ENCODE data around the gene ADIG.

Gene ADIG

DNA sequence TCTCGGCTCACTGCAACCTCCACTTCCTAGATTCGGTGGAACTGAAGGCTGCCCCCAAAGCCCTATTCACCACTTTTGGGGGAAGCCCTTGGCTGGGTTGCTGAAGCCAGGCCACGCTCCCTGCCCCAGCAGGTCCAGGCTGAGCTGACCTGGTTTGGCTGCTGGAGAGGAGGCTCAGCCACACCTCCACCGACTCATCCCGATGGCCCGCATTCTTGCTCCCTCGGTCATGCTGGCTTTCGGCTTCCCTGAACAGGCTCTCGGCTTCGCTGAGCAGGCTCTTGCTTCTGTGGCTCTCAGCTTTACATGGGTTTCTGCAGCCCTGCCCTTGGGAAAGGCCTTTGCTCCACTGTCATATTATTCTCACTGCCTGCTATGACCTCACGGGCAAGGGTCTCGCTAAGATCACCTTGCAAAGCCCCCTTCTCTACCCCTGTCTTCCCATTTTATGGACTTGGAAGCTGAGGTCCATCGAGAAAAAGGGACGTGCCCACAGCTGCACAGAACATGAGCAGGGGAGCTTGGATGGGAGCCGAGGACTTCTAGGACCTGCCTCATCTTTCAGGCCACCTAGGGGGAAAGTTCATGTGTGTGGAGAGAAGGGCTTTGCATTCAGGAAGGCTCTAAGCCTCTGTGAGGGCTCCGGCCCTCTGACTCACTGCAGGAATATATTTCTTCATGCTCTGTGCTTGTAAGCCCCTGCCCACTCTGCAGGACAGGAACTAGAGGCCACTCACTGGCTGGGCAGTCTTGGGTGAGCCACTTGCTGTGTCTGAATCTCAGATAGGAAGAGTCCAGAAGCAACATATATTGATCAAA, 36.2 kb downstream of the ADIG start:
- POLR2A ChIA-PET: no interaction called here
- CTCF ChIA-PET: interaction anchor here (1.1 to 1.6 kb wide), 3 partner anchors 12 to 28 kb away, joined by 4 read pairs; no protein-coding TSS in a partner anchor
- TF ChIP-seq CTCF (IDR thresholded peaks at IDR 0.05; ENCODE audit: control extremely low read depth, extremely low read depth, low read depth, missing control alignments): no peak
- no peak for DNase-seq (ENCODE audit: extremely low spot score)

DNA sequence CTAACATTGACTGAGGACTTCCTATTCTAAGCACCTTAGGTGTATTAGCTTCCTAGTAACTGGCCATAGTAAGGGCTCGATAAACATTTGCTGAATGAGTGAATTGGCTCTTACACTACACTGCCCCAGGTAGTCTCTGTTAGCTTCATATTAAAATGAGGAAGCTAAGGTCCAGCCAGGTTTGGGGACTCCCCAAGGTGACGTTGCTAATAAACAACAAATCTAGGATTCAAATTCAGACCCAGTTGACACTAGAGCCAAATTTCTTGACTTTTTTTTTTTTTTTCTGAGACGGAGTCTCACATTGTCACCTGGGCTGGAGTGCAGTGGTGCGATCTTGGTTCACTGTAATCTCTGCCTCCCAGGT, 36.8 kb downstream of the ADIG start:
- DNase-seq (ENCODE audit: extremely low spot score): no peak
- ChIA-PET CTCF (interaction anchor here (1.1 to 1.6 kb wide), 3 partner anchors 12 to 28 kb away, joined by 4 read pairs; no protein-coding TSS in a partner anchor), POLR2A (no interaction called here)
- TF ChIP-seq CTCF (IDR thresholded peaks at IDR 0.05; ENCODE audit: control extremely low read depth, extremely low read depth, low read depth, missing control alignments): no peak

DNA sequence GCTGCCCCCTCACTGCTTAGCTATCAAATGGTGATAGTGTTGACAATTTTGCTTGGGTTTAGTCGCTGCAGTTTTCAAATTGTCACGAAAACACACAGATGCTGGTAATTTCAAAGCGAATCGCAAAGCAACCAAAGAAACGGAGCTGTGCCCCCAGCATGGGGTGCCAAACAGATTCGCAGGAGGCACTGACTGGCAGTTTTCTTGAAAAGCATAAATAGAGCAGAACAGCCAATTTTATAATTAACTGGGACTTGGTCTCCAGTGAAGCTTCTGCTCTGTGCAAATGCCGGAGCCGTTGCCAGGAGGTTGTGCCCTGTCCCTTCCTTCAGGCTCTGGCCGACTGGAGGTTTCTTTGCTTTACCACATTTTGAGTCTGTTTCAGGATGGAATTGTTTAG, 39.4 kb downstream of the ADIG start:
- ChIA-PET POLR2A (no interaction called here), CTCF (interaction anchor here (0.7 to 3.4 kb wide), 4 partner anchors 13 to 170 kb away, joined by 3 to 13 read pairs (median 4); no protein-coding TSS in a partner anchor)
- no peak for TF ChIP-seq CTCF (IDR thresholded peaks at IDR 0.05; ENCODE audit: control extremely low read depth, extremely low read depth, low read depth, missing control alignments)
- no peak for DNase-seq (ENCODE audit: extremely low spot score)

DNA sequence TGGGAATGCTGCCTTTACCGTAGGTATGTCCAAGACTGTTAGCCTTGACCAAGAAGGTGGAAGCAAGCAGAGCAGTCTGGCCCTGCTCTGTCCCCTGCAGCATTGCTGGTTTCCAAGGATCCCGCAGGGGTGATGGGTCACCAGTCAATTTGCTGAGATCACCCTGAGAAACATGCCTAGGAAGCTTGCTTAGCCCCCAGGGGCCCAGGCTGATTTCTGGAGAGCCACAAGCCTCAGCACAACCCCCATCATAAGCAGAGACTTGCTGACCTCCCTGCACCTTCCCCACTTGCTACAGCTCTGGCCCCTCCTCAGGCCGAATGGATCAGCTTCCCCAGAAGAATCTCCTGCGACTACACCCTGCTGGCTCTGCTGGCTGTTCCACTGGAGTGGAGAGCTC, 42.1 kb downstream of the ADIG start:
- no peak for TF ChIP-seq CTCF (IDR thresholded peaks at IDR 0.05; ENCODE audit: control extremely low read depth, extremely low read depth, low read depth, missing control alignments)
- POLR2A ChIA-PET: no interaction called here
- no peak for DNase-seq (ENCODE audit: extremely low spot score)
- CTCF ChIA-PET: interaction anchor here (1.4 to 1.7 kb wide), 2 partner anchors 10 to 427 kb away, joined by 3 to 6 read pairs; no protein-coding TSS in a partner anchor

GRCh38 chr20:38624084-38624483, 43.1 kb downstream of the ADIG start:
- ChIA-PET POLR2A (no interaction called here), CTCF (interaction anchor here (1.0 to 1.7 kb wide), 3 partner anchors 10 to 426 kb away, joined by 3 to 6 read pairs (median 3); no protein-coding TSS in a partner anchor)
- DNase-seq (ENCODE audit: extremely low spot score): no peak
- no peak for TF ChIP-seq CTCF (IDR thresholded peaks at IDR 0.05; ENCODE audit: control extremely low read depth, extremely low read depth, low read depth, missing control alignments)

DNA sequence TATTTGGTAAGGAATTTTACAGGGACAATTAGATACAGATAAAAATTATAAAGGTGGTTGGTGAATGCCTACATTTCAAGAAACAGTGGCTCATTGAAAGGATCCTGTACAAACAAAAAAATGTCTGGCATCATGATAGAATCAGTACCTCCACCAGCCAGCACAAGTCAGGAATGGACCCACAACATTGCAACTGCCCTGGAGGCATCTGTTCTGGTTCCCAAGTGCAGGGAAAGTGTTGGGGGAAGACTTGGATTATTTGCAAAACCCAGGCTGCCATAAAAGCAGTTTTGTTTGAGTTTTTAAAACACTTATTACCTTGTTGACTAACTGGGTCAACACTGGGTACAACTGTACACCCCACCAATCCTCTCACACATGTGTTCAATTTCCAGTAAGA, 44.9 kb downstream of the ADIG start:
- POLR2A ChIA-PET: no interaction called here
- DNase-seq (ENCODE audit: extremely low spot score): no peak
- CTCF ChIA-PET: no interaction called here
- TF ChIP-seq CTCF (IDR thresholded peaks at IDR 0.05; ENCODE audit: control extremely low read depth, extremely low read depth, low read depth, missing control alignments): no peak
